ENCODE measurements around the gene TGM2. TPM values are rescaled to one million over a fixed set of nuclear protein-coding genes. Genes with fewer than 3 reads are reported as not detected.

TGM2 gene
- total and polyA plus RNA-seq, 9 of the 15 experiments (the other 6 are each of a cell fraction or from before 2014, with no cell fraction given) = 5.5 to 78.5 (median 37.6) TPM

DNA sequence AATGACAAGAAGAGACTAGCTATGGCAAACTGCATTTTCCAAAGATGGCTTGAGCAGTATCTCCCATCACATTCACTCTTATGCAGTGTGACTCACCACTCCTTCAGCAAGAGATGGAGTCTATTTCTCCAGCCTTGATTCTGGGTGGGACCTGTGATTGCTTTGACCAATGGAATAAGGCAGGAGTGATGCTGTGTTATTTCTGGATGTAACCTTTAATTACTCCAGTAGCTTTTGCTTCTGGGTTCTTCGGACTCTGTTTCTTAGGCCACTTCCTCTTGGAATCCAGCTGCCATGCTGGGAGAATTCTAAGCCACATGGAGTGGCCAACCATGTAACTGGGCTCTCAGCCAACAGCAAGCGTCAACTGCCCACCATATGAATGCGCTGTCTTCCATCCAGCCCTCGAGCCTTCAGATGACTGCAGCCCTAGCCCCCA, 50.7 kb downstream of the TGM2 start (continued):
- TF ChIP-seq, protein P1, sequence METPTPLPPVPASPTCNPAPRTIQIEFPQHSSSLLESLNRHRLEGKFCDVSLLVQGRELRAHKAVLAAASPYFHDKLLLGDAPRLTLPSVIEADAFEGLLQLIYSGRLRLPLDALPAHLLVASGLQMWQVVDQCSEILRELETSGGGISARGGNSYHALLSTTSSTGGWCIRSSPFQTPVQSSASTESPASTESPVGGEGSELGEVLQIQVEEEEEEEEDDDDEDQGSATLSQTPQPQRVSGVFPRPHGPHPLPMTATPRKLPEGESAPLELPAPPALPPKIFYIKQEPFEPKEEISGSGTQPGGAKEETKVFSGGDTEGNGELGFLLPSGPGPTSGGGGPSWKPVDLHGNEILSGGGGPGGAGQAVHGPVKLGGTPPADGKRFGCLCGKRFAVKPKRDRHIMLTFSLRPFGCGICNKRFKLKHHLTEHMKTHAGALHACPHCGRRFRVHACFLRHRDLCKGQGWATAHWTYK (CRISPR knock-in tag; IDR thresholded peaks at IDR 0.05) = no peak
- TF ChIP-seq, protein P2, sequence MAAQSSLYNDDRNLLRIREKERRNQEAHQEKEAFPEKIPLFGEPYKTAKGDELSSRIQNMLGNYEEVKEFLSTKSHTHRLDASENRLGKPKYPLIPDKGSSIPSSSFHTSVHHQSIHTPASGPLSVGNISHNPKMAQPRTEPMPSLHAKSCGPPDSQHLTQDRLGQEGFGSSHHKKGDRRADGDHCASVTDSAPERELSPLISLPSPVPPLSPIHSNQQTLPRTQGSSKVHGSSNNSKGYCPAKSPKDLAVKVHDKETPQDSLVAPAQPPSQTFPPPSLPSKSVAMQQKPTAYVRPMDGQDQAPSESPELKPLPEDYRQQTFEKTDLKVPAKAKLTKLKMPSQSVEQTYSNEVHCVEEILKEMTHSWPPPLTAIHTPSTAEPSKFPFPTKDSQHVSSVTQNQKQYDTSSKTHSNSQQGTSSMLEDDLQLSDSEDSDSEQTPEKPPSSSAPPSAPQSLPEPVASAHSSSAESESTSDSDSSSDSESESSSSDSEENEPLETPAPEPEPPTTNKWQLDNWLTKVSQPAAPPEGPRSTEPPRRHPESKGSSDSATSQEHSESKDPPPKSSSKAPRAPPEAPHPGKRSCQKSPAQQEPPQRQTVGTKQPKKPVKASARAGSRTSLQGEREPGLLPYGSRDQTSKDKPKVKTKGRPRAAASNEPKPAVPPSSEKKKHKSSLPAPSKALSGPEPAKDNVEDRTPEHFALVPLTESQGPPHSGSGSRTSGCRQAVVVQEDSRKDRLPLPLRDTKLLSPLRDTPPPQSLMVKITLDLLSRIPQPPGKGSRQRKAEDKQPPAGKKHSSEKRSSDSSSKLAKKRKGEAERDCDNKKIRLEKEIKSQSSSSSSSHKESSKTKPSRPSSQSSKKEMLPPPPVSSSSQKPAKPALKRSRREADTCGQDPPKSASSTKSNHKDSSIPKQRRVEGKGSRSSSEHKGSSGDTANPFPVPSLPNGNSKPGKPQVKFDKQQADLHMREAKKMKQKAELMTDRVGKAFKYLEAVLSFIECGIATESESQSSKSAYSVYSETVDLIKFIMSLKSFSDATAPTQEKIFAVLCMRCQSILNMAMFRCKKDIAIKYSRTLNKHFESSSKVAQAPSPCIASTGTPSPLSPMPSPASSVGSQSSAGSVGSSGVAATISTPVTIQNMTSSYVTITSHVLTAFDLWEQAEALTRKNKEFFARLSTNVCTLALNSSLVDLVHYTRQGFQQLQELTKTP (IDR thresholded peaks at IDR 0.05; ENCODE audit: low read depth in 1 of 2, partially characterized antibody in 2 of 2) = no peak
- TF ChIP-seq TCF3 (CRISPR knock-in tag; IDR thresholded peaks at IDR 0.05) = peak; percentile 38
- peak; percentile 40 for TF ChIP-seq ARID1B (IDR thresholded peaks at IDR 0.05)
- no peak for TF ChIP-seq FOS (IDR thresholded peaks at IDR 0.05; ENCODE audit: extremely low read depth, insufficient read length)
- no peak for TF ChIP-seq ETS2 (tag; IDR thresholded peaks at IDR 0.05; ENCODE audit: borderline replicate concordance, poor library complexity, severe bottlenecking)
- TF ChIP-seq GATAD2B (IDR thresholded peaks at IDR 0.05; ENCODE audit: borderline replicate concordance) = no peak
- TF ChIP-seq FUS (optimal IDR thresholded peaks at IDR 0.05; ENCODE audit: low read depth, low read length) = no peak
- no peak for TF ChIP-seq SREBF1 (IDR thresholded peaks at IDR 0.05; ENCODE audit: borderline replicate concordance, low read depth, low read length)
- TF ChIP-seq SMARCA4 (IDR thresholded peaks at IDR 0.05) = peak; percentile 46; the same call in 1 of the 2 replicates
- TF ChIP-seq JUND (IDR thresholded peaks at IDR 0.05; ENCODE audit: borderline replicate concordance, low read depth, low read length) = peak; percentile 92
- TF ChIP-seq JUND (tag; IDR thresholded peaks at IDR 0.05; ENCODE audit: borderline replicate concordance, low read depth, low read length) = peak; percentile 84; the same call in 2 of the 3 replicates
- TF ChIP-seq, protein P3, sequence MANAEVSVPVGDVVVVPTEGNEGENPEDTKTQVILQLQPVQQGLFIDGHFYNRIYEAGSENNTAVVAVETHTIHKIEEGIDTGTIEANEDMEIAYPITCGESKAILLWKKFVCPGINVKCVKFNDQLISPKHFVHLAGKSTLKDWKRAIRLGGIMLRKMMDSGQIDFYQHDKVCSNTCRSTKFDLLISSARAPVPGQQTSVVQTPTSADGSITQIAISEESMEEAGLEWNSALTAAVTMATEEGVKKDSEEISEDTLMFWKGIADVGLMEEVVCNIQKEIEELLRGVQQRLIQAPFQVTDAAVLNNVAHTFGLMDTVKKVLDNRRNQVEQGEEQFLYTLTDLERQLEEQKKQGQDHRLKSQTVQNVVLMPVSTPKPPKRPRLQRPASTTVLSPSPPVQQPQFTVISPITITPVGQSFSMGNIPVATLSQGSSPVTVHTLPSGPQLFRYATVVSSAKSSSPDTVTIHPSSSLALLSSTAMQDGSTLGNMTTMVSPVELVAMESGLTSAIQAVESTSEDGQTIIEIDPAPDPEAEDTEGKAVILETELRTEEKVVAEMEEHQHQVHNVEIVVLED (CRISPR knock-in tag; IDR thresholded peaks at IDR 0.05) = no peak
- TF ChIP-seq, protein P4, sequence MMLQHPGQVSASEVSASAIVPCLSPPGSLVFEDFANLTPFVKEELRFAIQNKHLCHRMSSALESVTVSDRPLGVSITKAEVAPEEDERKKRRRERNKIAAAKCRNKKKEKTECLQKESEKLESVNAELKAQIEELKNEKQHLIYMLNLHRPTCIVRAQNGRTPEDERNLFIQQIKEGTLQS (IDR thresholded peaks at IDR 0.05) = peak; percentile 82
- TF ChIP-seq, protein P4 (CRISPR knock-in tag; conservative IDR thresholded peaks at IDR 0.05) = no peak
- TF ChIP-seq MTA1 (IDR thresholded peaks at IDR 0.05; ENCODE audit: borderline replicate concordance) = no peak
- no peak for TF ChIP-seq RFX1 (IDR thresholded peaks at IDR 0.05)
- TF ChIP-seq BHLHE40 (IDR thresholded peaks at IDR 0.05; ENCODE audit: low read length) = 0 out of 2 replicates have a peak, but pooled peaks have one; percentile 8
- no peak for TF ChIP-seq POLR2H (tag; IDR thresholded peaks at IDR 0.05; ENCODE audit: low read depth)
- TF ChIP-seq ZNF586 (CRISPR knock-in tag; conservative IDR thresholded peaks at IDR 0.05) = no peak
- TF ChIP-seq ZNF644 (tag; IDR thresholded peaks at IDR 0.05; ENCODE audit: low read depth) = no peak
- TF ChIP-seq DMBX1 (CRISPR knock-in tag; IDR thresholded peaks at IDR 0.05; ENCODE audit: borderline replicate concordance) = no peak
